ENCODE results near the gene SPANXA1. TPM values are rescaled to one million over a fixed set of nuclear protein-coding genes. Genes with fewer than 3 reads are reported as not detected.
"Not testable (repeated sequence)": the region's sequence is repeated elsewhere in the genome, so short reads cannot be mapped to it uniquely, and the experiment has no call there.

SPANXA1 gene
- not detected for polyA plus RNA-seq

- not testable (repeated sequence) for DNase-seq; H3K27me3 Mint-ChIP-seq (ENCODE audit: low read depth in 3 of 3); H3K4me3 Mint-ChIP-seq; H3K36me3 Mint-ChIP-seq; H3K9me3 Mint-ChIP-seq; H3K4me1 Mint-ChIP-seq; H3K27ac Mint-ChIP-seq
Observed at GRCh38 chrX:141584638-141585037, at the start of gene SPANXA1. Gene SPANXA1, minus strand, starts transcription at chrX:141584738. Its CDS starts 60 bp downstream, at chrX:141584678.

GRCh38 chrX:141632124-141632523 lies 47.6 kb upstream of the SPANXA1 start:
- H3K27me3 Mint-ChIP-seq (ENCODE audit: low read depth in 3 of 3) = no peaks in the 10 kb centered on the region
- DNase-seq = no peak
- peaks cover 0 to 5% (median under 1%) of the 10 kb centered on the region in 6 donors for H3K9me3 Mint-ChIP-seq
- no peaks in the 10 kb centered on the region for H3K4me1 Mint-ChIP-seq
- H3K27ac Mint-ChIP-seq = no peak overlapping the region
- H3K4me3 Mint-ChIP-seq = no peak overlapping the region
- H3K36me3 Mint-ChIP-seq = no peaks in the 10 kb centered on the region

- Mint-ChIP-seq H3K4me1 (no peaks in the 10 kb centered on the region), H3K36me3 (no peaks in the 10 kb centered on the region), H3K27me3 (ENCODE audit: low read depth in 3 of 3) (peaks cover 0 to 6% (median 3%) of the 10 kb centered on the region in 3 donors), H3K27ac (no peak overlapping the region), H3K4me3 (no peak overlapping the region), H3K9me3 (peaks cover 0 to 8% (median 3%) of the 10 kb centered on the region in 6 donors)
- no peak for DNase-seq
Observed at GRCh38 chrX:141619336-141619735, 34.8 kb upstream of the SPANXA1 start.

- peaks cover 0 to 2% (median 2%) of the 10 kb centered on the region in 3 donors for H3K27me3 Mint-ChIP-seq (ENCODE audit: low read depth in 3 of 3)
- no peak overlapping the region for H3K27ac Mint-ChIP-seq
- no peak overlapping the region for H3K4me3 Mint-ChIP-seq
- DNase-seq = no peak
- no peaks in the 10 kb centered on the region for H3K4me1 Mint-ChIP-seq
- H3K36me3 Mint-ChIP-seq = no peaks in the 10 kb centered on the region
- H3K9me3 Mint-ChIP-seq = peaks cover 0 to 15% (median 3%) of the 10 kb centered on the region in 6 donors
Observed at GRCh38 chrX:141609111-141609510, 24.6 kb upstream of the SPANXA1 start.

GRCh38 chrX:141589408-141589807 lies 4.9 kb upstream of the SPANXA1 start, which contains the start of gene SPANXA2:
Gene SPANXA2, plus strand, starts transcription at chrX:141589708. Its CDS starts 60 bp downstream, at chrX:141589768.
- H3K36me3 Mint-ChIP-seq; DNase-seq; H3K27ac Mint-ChIP-seq; H3K9me3 Mint-ChIP-seq; H3K4me3 Mint-ChIP-seq; H3K4me1 Mint-ChIP-seq; H3K27me3 Mint-ChIP-seq (ENCODE audit: low read depth in 3 of 3): not testable (repeated sequence)

GRCh38 chrX:141542551-141542950 lies 42.0 kb downstream of the SPANXA1 start:
- H3K9me3 Mint-ChIP-seq; H3K4me1 Mint-ChIP-seq; H3K27ac Mint-ChIP-seq; H3K36me3 Mint-ChIP-seq; DNase-seq; H3K27me3 Mint-ChIP-seq (ENCODE audit: low read depth in 3 of 3); H3K4me3 Mint-ChIP-seq: not testable (repeated sequence)

Other genes with a start within 250 kb of the SPANXA1 start
- gene SPANXA2, start 5.0 kb upstream of the SPANXA1 start, polyA plus RNA-seq = not detected
- not detected for gene SPANXD, start 114.0 kb upstream of the SPANXA1 start, polyA plus RNA-seq